Left renal pelvis (tissue), 4 donors: Measurements from ENCODE around the gene RCN1. TPM values are rescaled to one million over a fixed set of nuclear protein-coding genes. Genes with fewer than 3 reads are reported as not detected.
"Not testable (repeated sequence)": the region's sequence is repeated elsewhere in the genome, so short reads cannot be mapped to it uniquely, and the experiment has no call there.

Experiments used
- DNase-seq, 4 donors: peaks; one replicate each; pipeline ENCODE4 v3.0.0-alpha.2; 2013; ENCODE audit warnings: low read depth in 4 of 4, low spot score in 3 of 4
- polyA plus RNA-seq, 4 donors: library from polyadenylated mRNA; unstranded; fragments of 120-200 nt; gene quantifications; one replicate each; pipeline ENCODE4 v1.2.1, GENCODE V29; 2013; ENCODE audit not compliant: insufficient read length in 4 of 4

RCN1 gene
- polyA plus RNA-seq, 4 donors, result 188 to 273 (median 227) TPM

DNA sequence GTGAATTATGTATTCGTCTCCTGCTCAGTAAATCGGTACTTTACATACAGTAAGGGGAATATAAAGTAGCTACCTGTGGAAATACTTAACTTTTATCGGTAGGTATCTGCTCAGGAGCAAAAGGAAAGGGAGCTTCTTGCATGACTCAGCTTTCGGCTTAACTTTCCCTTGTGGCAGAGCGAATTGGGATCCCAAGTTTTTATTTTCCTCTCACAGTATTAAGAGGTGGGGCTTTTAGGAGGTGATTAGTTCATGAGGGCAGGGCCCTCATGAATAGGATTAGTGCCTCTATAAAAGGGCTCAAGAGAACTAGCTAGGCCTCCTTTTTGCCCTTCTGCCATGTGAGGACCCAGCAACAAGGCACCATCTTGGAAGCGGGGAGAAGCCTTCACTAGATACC lies 18.7 kb downstream of the RCN1 start:
- no peak for DNase-seq

DNA sequence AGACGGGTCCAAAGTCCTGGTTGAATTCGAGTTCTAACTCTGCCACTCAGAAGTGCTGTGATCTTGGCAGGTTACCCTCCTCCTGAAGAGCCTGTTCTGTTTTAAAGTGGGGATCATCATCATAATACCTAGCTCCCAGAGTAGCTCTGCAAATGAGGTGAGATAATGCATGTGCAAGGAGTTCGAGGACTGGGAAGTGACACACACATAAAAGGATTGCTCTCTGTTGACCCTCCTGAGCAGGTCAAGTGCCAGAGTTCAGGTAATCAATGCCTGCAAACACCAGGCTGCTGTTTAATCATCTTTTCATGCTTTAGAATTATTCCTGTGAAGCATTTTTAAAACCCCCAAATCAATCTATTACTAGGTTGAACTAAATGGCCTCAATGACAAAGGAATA lies 19.9 kb downstream of the RCN1 start:
- no peak for DNase-seq

DNA sequence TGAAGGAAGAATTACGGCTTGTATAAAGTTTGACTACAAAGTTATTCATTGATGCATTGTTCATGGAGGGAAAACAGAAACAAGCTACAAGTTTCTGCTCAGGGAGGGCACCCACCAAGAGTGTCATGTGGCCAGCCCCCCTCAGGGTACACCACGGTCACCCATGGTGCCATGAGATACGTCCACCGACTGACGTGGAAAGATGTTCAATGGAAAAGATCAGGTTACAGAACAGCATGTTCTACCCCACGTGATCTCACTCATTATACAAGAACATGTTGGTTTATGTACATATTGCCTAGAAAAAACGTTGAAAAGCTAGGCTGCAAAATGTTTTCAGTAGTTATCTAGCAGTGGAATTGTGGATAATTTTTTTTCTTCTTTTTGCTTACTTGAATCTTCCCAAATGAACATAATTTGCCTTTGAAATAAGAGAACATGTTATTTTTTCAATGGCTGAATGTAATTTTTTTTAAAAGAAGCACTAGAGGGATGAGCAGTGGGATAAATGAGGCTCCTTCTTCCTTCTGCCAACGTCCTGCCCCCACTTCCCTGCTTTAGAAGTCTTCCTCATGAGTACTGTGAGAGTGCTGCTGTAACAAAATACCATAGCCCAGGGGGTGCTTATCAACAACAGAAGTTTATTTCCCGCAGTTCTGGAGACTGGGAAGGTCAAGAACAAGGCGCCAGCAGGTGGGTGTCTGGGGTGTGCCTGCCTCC lies 22.5 kb downstream of the RCN1 start:
- no peak for DNase-seq

DNA sequence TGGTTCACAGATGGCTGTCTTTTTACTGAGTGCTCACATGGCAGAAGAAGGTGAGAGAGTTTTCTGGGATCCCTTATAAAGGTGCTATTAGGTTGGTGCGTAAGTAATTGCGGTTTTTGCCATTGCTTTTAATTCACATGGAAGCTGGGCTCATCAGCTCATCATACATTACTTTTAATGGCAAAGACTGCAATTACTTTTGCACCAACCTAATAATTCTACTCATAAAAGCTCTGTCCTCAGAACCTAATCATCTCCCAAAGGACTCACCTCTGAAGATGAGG lies 23.0 kb downstream of the RCN1 start:
- DNase-seq, result no peak

DNA sequence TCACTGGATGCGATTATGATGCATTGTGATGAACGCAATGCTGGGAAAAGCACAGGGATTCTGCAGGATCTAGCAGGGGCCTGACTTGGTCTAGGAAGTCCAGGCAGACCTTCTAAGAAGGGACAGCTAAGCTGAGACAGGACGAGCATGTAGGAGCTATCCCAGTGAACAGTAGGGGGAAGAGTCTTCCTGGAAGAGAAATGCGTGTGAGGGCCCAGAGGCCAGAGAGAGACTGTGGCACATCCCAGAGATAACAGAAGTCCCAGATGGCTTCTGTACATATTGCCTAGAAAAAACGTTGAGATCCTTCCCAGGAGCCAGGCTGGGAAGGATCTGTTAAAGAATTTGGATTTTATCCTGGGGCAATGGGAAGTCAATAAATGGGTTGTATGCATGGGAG lies 24.6 kb downstream of the RCN1 start:
- DNase-seq, result no peak

DNA sequence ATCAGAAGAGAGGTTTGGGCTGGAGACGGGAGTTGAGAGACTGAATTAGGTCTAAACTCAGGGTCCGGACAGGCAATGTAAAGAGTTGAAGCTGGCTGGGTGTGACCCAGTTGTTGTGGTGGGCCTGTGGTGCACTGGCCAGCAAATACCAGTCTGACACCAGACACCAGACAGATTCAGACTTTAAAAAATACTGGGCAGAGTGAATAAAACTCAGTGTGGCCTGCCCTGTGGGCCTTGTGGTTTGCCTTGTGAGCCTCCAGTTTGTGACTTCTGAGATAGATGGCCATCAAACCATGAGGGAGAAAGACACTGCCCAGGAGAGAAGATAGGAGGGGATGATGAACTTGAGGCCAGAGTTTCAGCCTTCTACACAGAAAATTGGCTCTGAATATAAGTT lies 25.8 kb downstream of the RCN1 start:
- DNase-seq, result no peak

DNA sequence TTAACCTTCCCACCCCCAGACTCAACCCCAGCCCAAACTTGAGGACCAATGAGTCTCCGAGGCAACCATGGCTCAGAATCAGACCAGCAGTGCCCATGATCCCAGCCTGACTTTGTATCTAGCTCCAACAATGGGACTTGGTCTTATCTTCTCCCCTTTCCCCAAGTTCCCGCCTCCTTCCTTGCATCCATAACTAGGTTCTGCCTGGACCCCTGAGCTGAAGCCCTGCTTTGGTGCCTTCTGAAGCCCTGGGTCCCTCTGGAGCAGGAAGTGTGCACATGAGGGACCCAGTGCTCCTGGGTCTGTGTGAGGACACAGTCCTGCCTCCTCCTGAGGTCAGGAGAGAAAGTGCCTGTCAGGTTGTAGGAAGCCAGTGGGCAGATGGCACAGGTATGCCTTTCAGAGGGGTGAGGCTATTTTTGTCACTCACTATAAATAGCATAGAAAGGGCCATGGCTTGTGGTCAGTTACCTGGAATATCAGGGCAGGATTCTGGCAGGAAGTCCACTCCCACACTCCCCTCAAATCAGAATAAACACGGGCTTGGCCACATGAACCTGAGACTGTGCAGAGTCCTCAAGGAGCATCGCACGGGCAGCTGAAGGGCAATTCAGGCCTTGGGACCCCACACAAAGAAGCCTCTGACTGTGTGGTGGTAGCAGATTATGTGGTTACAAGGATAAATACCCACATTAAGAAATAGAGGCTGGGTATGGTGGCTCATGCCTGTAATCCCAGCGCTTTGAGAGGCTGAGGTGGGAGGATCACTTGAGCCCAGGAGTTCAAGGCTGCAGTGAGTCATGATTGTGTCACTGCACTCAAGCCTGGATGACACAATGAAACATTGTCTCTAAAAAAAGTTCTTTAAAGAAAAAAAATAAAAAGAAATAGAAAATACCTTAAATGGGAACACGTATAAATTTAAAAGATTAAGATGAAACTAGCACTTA lies 27.4 kb downstream of the RCN1 start:
- no peak for DNase-seq

DNA sequence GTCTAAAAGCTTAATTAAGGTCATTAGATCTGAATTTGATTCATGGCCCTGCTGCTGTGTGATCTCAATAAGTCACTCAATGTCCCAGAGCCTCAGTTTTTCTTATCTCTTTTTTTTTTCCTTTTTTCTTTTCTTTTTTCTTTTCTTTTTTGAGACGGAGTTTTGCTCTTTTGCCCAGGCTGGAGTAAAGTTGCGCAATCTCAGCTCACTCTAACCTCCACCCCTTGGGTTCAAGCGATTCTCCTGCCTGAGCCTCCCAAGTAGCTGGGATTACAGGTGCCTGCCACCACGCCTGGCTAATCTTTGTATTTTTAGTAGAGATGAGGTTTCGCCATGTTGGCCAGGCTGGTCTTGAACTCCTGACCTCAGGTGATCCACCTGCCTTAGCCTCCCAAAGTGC lies 28.3 kb downstream of the RCN1 start:
- DNase-seq, result not testable (repeated sequence)

DNA sequence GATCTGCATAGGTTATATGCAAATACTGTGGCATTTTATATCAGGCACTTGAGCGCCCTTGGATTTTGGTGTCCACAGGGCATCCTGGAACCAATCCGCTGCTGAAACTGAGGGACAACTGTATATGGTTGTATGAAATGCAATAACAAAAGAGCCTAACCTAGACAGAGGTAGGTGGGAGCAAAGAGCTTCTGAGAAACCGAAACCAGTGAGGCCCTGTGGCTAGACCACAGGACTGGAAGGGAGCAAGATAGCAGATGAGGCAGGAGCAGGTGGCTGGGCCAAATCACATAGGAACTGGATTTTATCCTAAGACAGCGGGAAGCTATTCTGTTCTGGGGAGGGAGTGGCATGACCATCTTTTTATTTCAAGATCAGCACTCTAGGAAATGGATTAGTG lies 30.1 kb downstream of the RCN1 start:
- no peak for DNase-seq

DNA sequence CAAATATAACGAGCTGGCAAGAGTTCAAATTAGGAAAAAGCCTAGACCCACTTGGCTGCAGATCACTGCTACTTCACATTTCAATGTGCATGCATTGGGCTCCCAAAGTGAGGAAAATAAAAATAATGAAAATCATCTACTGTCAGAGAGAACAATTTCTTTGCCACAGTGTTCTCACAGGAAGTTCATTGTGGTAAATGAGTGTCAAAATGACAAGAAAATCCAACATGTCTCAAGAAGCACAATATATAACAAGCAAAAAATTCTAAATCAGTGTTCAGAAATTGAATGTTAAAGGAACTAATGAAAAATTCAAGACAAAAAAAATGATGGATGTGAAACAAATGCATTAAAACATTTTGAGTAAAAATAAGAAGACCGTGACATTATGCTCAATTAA lies 31.3 kb downstream of the RCN1 start:
- no peak for DNase-seq

DNA sequence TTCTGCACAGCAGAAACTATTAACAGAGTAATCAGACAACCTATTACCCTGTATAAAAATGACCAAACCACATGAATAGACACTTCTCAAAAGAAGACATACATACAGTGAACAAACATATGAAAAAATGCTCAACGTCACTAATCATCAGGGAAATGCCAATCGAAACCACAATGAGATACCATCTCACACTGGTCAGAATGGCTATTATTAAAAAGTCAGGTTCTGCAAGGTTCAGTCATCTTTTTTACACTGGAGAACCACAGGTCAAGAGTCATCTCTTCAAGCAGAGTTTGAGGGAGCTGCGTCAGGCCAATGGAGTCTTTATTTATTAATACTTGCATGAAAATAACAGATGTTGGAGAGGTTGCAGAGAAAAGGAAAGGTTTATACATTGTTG lies 40.4 kb downstream of the RCN1 start:
- DNase-seq, result no peak

DNA sequence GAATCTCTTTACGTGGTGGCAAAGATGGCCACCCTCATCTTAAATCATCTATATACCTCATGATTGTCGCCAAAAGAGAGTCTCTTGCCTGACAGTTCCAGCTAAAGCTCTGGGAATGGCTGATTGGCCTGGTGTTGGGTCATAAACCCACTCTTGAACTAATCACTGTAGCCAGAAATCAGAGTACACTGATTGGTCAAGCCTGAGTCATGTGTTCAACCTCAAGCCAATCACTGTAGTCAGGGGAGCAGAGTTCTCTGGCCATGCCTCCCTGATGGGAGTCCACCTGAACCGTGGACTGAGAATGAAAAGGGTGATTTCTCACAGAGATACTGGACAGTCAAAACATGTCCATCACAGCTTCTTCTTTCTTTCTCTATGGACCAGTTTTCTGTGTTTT lies 45.8 kb downstream of the RCN1 start:
- no peak for DNase-seq

DNA sequence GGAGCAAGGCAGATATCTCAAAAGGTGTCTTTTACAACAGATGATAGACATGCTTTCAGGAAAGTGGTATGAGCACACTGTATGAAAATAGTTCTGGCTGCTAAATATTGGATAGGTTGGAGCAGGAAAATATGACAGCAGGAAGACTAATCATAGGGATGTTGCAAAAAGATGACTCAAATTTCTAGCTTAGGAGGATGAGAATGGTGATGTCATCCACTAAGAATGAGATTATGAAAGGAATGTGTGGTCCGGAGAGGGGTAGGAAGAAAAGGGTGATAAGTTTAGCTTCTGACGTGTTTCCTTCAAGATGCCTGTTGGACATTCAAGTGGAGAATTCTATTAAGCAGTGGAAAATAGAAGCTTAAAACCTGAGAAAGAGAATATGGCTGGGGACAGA lies 46.4 kb downstream of the RCN1 start:
- no peak for DNase-seq

DNA sequence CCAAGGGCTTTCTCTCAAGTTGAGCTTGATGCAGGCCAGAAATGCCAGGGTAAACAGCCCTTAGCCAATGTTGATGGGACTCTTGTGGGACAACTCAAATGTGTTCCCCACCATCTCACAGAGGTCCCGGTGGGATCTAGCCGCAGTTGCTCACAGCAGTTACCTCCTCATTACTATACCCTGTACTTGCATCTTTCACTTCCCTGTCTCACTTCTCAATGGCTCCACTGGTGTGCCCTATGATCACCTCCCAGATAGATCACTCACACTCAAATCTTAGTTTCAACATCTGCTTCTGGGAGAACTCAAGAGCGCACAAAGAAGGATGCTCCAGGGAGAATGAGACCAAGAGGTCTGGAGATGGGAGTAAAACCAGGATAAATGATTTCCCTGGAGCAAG lies 47.0 kb downstream of the RCN1 start:
- DNase-seq, result no peak

DNA sequence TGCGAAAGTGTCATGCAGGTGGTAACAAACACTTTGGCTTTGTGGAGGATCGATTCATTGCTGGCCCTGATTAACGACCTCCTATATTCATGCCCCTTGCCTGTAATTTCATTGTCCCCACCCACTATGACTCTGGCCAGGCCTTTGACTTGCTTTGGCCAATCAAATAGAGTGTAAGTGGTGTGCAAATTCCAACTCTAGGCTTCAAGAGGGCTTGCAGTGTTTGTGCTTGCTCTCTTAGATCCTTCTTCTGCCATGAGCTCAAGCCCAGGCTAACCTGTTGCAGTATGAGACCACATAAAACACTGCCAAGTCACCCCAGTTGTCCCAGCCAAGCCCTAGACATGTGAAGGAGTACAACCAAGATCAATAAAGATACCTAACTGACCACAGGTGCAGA lies 48.0 kb downstream of the RCN1 start:
- no peak for DNase-seq

DNA sequence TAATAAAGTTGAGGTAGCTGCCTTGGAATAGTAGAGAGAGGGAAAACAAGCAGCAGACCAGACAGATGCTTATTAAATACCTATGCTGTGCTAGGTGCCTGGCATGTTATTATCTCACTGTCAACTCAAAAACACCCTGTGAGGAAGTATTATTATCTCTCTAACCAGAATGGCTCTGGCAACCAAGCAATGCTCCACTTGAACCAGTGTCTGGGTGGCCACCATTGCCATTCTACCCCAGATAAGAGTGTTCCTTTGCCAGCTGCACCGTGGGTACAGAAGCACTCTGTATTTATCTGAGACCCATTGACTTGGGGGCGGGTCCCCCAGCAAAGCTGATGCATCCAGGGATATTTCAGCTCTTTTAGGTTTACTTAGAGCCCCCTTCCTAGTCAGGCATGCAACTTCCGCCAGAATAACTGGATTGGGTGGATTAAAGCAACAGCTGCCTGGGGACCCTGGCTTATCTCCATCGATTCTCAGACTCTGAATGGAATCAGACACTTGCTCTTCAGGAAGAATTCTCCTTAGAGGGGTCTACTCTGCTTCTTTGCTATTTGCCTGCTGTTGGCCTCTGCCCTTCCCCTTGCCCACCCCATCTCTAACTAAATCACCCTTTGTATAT lies 49.1 kb downstream of the RCN1 start:
- no peak for DNase-seq

DNA sequence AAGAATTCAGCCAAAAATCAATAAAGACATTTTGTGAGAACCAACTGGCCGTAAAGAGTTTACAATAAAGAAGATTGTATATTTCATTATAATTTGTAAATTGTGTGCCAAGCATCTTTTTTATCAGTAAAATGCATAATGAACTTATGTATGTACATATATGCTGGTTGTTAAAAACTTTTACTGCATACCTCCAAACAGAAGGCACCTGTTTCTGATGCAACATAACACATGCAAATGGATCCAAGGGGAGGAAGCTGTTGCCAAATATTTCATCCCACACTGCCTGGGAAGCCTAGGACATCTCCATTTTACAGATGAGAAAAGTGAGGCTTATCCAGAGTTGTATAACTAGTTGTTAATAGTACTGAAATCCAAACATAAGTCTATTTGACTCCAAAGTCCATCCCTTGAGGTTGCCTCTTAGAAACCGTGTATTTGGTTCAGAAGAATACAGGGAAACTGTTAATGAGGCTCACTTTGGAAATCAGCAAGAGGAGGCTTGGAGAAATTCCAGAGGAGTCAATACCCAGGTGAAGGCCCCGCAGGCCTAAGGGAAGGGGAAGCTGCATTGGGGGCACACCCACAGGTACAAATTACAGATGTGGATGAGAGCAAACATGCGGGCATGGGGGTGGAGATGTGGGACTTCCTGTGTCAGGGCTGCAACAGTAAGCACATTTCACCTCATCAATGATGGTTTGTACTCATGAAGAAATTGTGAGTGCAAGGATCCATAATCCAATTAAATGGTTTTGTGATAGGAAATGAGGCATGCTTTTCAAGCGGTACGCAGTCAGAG lies 51.1 kb downstream of the RCN1 start:
- no peak for DNase-seq

DNA sequence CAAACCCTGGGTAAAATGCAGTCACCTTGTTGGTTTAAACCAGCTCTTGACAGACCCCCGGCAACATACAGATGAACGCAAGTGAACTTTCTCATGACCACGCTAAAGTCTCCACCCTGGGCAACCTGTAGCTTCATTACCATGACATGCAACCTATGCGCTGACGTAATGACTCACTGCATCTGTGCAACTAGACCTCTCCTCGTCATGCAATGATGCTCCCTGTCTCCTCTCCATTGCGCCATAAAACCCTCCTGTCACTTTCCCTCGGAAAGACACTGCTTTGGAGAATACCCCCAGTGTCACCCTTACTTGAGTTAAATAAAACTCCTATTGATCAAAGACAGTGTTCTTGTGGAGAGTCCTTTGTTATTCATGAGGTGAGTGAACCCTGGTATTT lies 52.5 kb downstream of the RCN1 start:
- no peak for DNase-seq

DNA sequence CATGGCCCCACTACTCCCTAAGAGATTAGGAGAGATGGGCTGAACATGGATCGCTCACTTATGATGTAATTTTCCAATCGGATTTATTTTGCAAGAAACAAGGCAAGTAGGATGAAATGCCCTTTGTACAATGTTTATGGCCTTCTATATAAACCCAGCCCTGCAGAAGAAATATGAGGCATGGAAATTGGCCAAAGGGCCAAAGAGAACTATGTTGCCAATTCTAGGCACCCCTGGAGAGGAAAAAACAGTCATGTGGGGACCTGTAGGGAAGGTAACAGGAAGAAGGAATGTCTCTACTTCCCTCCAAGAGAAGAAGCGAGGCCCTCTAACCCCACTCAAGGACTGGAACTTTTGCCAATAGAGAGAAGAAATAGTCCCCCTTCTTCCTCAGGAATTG lies 54.4 kb downstream of the RCN1 start:
- DNase-seq, result no peak

DNA sequence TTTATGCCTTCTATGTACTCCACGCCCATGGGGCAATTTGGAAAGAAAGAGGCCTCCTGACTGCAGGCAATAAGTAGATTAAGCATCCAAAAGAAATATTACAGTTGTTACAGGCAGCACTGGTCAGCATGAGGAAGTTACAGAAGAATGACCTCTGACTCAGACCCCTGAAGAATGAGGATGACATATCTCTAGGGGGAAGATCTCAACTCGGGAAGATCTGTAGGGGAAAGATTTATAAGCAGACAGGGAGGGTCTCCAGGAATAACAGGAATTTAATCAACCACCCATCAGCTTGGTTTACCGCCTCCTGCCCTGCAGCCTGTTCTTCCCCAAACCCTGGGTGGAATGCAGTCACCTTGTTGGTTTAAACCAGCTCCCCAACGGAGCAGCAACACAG lies 58.0 kb downstream of the RCN1 start:
- no peak for DNase-seq

DNA sequence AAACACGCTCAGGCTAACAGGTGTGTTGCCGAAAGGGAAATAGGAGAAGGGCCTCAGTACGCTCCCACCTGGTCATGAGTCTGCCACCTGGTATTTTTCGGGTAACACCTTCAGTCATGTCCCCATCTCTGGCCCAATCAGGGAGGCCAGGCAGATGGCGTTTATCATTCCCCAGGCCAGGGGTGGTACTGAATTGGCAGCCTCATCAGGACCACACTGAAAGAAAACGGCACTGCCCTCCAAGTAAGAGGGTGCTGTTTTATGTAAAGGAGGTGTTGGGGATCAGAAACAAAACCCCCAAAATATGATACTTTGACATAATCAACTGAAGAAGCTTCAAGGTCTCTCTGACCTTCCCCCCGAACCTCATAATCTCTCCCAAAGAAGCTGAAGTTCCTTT lies 58.9 kb downstream of the RCN1 start:
- DNase-seq, result no peak
